H1 (cell line): ENCODE data around the gene ATP2B3. TPM values are rescaled to one million over a fixed set of nuclear protein-coding genes. Genes with fewer than 3 reads are reported as not detected.

ENCODE experiments used
- CBX8 ChIP-seq: fragments of 300-800, 300-1000 bp; sonication (generic); IDR thresholded peaks from 2 replicates; pipeline ENCODE4 v1.7.1; 2016; ENCODE audit warnings: low read depth, low read length, borderline replicate concordance
- CEBPB ChIP-seq: IDR thresholded peaks from 2 replicates; pipeline ENCODE4 v1.6.1; 2012; ENCODE audit warnings: low read depth, low read length
- KDM4A ChIP-seq: IDR thresholded peaks from one replicate; pipeline ENCODE4 v1.7.1; 2012; ENCODE audit warnings: low read depth, mild to moderate bottlenecking, moderate library complexity, low read length, inconsistent platforms; ENCODE audit not compliant: severe bottlenecking
- POLR2AphosphoS5 ChIP-seq: IDR thresholded peaks from 2 replicates; pipeline ENCODE4 v1.6.1; 2011; ENCODE audit warnings: low read depth, low read length
- RAD21 ChIP-seq, 2 experiments: IDR thresholded peaks in 1 of 2; conservative IDR thresholded peaks in 1 of 2; 2 replicates each; pipeline ENCODE4 v1.6.1; 2011; ENCODE audit warnings: low read depth in 2 of 2, low read length in 2 of 2, improper control_type of control experiment in 1 of 2, inconsistent platforms in 1 of 2, mild to moderate bottlenecking in 1 of 2, moderate library complexity in 1 of 2
- RNF2 ChIP-seq: fragments of 200-900, 300-1000 bp; sonication (generic); IDR thresholded peaks from 2 replicates; pipeline ENCODE4 v1.7.1; 2016; ENCODE audit warnings: borderline replicate concordance, low read depth, mild to moderate bottlenecking, antibody characterized with exemption, low read length; ENCODE audit not compliant: poor library complexity, severe bottlenecking; ENCODE audit errors: missing control alignments
- RXRA ChIP-seq: IDR thresholded peaks from 2 replicates; pipeline ENCODE4 v1.6.1; 2011; ENCODE audit warnings: low read depth, mild to moderate bottlenecking, low read length, moderate library complexity; ENCODE audit not compliant: insufficient read depth
- SP1 ChIP-seq: IDR thresholded peaks from 2 replicates; pipeline ENCODE4 v1.6.1; 2011; ENCODE audit warnings: low read depth, low read length
- polyA plus RNA-seq, 7 experiments: library from polyadenylated mRNA; depleted of rRNA in 3 of 7; stranded (reverse) in 5 of 7; unstranded in 2 of 7; fragments of >200 nt in 5 of 7; fragments of 200-250 nt in 2 of 7; gene quantifications; 1 replicate in 5 of 7; 2 replicates in 1 of 7; 4 replicates in 1 of 7; pipeline versions ENCODE4 v1.2.1 to v1.2.3, GENCODE V29; 2011 to 2013; ENCODE audit warnings: missing spikeins in 2 of 7, mixed read lengths in 2 of 7
- total RNA-seq: library from RNA; stranded (reverse); fragmentation: NEBNext Ultra II Directional; extraction: Animal tissue kit (Norgen Biotek cat#: 25700); gene quantifications from 2 replicates; pipeline ENCODE4 v1.2.1, GENCODE V29; 2021
- TF ChIP-seq, protein P1 (sequence below): fragments of 300-600 bp; sonication (generic); IDR thresholded peaks from 2 replicates; pipeline ENCODE4 v1.7.1; 2012; ENCODE audit warnings: low read length, moderate library complexity, mild to moderate bottlenecking, inconsistent platforms; ENCODE audit not compliant: insufficient replicate concordance

The ATP2B3 gene
- total and polyA plus RNA-seq, 2 of the 8 experiments (the other 6 are each of a cell fraction or from before 2014, with no cell fraction given), result 0.14 to 0.19 TPM

DNA sequence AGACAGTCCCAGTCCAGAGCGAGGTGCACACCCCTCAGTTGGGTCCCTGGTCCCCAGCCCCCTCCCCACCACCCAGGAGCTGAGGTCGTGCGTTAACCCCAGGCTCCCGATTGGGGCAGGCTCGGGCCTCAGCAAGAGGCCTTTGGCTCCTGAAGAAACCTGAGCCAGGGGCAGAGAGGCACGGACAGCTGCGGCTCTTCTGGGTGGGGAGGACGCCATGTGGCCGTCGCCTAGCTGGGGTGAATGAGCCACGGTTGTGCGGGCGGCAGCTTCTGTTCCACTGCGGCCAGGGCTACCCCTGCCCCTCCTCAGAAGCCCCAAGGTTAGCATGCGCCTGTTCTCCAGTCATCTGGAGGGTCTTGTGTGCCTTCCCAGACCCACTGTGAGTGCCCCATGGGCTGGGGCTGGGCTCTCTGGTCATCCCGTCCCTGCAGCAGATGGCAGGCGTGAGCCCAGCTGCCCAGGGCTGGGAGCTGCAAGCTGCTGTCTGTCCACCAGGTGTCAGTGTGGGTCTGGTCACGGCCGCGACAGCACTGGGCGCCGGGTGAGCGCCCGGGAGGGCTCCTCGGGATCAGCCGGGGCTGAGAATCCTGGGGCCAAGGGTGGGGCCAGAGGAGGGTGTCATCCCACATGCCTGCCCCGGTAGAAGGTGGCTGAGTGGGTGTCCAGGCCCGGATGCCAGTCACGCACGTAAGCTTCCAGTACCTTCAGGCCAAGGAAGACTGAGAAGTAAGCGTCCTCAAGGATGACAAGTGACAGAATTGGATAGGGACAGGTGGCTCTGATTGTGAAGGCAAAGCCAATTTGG lies 21.9 kb downstream of the ATP2B3 start (continued):
- TF ChIP-seq, protein P1, sequence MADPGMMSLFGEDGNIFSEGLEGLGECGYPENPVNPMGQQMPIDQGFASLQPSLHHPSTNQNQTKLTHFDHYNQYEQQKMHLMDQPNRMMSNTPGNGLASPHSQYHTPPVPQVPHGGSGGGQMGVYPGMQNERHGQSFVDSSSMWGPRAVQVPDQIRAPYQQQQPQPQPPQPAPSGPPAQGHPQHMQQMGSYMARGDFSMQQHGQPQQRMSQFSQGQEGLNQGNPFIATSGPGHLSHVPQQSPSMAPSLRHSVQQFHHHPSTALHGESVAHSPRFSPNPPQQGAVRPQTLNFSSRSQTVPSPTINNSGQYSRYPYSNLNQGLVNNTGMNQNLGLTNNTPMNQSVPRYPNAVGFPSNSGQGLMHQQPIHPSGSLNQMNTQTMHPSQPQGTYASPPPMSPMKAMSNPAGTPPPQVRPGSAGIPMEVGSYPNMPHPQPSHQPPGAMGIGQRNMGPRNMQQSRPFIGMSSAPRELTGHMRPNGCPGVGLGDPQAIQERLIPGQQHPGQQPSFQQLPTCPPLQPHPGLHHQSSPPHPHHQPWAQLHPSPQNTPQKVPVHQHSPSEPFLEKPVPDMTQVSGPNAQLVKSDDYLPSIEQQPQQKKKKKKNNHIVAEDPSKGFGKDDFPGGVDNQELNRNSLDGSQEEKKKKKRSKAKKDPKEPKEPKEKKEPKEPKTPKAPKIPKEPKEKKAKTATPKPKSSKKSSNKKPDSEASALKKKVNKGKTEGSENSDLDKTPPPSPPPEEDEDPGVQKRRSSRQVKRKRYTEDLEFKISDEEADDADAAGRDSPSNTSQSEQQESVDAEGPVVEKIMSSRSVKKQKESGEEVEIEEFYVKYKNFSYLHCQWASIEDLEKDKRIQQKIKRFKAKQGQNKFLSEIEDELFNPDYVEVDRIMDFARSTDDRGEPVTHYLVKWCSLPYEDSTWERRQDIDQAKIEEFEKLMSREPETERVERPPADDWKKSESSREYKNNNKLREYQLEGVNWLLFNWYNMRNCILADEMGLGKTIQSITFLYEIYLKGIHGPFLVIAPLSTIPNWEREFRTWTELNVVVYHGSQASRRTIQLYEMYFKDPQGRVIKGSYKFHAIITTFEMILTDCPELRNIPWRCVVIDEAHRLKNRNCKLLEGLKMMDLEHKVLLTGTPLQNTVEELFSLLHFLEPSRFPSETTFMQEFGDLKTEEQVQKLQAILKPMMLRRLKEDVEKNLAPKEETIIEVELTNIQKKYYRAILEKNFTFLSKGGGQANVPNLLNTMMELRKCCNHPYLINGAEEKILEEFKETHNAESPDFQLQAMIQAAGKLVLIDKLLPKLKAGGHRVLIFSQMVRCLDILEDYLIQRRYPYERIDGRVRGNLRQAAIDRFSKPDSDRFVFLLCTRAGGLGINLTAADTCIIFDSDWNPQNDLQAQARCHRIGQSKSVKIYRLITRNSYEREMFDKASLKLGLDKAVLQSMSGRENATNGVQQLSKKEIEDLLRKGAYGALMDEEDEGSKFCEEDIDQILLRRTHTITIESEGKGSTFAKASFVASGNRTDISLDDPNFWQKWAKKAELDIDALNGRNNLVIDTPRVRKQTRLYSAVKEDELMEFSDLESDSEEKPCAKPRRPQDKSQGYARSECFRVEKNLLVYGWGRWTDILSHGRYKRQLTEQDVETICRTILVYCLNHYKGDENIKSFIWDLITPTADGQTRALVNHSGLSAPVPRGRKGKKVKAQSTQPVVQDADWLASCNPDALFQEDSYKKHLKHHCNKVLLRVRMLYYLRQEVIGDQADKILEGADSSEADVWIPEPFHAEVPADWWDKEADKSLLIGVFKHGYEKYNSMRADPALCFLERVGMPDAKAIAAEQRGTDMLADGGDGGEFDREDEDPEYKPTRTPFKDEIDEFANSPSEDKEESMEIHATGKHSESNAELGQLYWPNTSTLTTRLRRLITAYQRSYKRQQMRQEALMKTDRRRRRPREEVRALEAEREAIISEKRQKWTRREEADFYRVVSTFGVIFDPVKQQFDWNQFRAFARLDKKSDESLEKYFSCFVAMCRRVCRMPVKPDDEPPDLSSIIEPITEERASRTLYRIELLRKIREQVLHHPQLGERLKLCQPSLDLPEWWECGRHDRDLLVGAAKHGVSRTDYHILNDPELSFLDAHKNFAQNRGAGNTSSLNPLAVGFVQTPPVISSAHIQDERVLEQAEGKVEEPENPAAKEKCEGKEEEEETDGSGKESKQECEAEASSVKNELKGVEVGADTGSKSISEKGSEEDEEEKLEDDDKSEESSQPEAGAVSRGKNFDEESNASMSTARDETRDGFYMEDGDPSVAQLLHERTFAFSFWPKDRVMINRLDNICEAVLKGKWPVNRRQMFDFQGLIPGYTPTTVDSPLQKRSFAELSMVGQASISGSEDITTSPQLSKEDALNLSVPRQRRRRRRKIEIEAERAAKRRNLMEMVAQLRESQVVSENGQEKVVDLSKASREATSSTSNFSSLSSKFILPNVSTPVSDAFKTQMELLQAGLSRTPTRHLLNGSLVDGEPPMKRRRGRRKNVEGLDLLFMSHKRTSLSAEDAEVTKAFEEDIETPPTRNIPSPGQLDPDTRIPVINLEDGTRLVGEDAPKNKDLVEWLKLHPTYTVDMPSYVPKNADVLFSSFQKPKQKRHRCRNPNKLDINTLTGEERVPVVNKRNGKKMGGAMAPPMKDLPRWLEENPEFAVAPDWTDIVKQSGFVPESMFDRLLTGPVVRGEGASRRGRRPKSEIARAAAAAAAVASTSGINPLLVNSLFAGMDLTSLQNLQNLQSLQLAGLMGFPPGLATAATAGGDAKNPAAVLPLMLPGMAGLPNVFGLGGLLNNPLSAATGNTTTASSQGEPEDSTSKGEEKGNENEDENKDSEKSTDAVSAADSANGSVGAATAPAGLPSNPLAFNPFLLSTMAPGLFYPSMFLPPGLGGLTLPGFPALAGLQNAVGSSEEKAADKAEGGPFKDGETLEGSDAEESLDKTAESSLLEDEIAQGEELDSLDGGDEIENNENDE, result no peak
- no peak for TF ChIP-seq CEBPB
- TF ChIP-seq RAD21 (IDR thresholded peaks at IDR 0.05 in 1 of 2, conservative IDR thresholded peaks at IDR 0.05 in 1 of 2; ENCODE audit: low read depth in 2 of 2, low read length in 2 of 2), result peak; percentile 66 to 81
- no peak for TF ChIP-seq SP1
- no peak for TF ChIP-seq RXRA
- TF ChIP-seq CBX8, result no peak
- TF ChIP-seq RNF2, result no peak
- no peak for TF ChIP-seq POLR2AphosphoS5
- TF ChIP-seq KDM4A, result no peak
